Measurements from ENCODE around the gene WDFY4. TPM values are rescaled to one million over a fixed set of nuclear protein-coding genes. Genes with fewer than 3 reads are reported as not detected.
A peak's percentile ranks its signal among the peaks of the same experiment; 100 is the strongest.

WDFY4 gene
- total RNA-seq, 4 donors from 2014 or later = 5.0 to 16.5 (median 8.8) TPM

DNA sequence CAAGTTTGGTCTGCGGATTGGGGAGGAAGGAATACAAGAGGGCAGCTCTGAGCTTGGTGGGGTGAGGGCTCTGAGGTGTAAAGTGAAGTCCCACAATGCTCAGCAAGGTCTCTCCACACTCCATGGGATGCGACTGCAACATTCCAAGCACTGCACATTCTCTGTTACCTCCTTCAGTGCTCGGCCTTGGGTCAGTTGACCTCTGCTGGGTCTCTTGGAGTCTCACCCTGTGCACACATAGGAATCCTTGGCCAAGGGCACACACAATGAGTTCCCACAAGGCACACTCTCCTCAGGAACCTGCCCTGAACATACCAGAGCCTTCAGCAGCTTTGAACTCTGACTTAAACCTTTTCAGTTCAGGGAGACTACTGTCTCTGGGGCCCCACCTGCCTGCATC is 2.4 kb upstream of the WDFY4 start:
- Histone ChIP-seq H3K9me3 (peaks cover 0 to 26% (median 0%) of the 10 kb centered on the region in 4 donors), H3K27me3 (no peaks in the 10 kb centered on the region), H3K4me3 (no peak overlapping the region), H3K4me1 (no peaks in the 10 kb centered on the region), H3K36me3 (no peaks in the 10 kb centered on the region), H3K27ac (no peak overlapping the region)
- no peak for TF ChIP-seq EP300 (IDR thresholded peaks at IDR 0.05)
- TF ChIP-seq, protein P1, sequence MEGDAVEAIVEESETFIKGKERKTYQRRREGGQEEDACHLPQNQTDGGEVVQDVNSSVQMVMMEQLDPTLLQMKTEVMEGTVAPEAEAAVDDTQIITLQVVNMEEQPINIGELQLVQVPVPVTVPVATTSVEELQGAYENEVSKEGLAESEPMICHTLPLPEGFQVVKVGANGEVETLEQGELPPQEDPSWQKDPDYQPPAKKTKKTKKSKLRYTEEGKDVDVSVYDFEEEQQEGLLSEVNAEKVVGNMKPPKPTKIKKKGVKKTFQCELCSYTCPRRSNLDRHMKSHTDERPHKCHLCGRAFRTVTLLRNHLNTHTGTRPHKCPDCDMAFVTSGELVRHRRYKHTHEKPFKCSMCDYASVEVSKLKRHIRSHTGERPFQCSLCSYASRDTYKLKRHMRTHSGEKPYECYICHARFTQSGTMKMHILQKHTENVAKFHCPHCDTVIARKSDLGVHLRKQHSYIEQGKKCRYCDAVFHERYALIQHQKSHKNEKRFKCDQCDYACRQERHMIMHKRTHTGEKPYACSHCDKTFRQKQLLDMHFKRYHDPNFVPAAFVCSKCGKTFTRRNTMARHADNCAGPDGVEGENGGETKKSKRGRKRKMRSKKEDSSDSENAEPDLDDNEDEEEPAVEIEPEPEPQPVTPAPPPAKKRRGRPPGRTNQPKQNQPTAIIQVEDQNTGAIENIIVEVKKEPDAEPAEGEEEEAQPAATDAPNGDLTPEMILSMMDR (IDR thresholded peaks at IDR 0.05) = no peak
- TF ChIP-seq POLR2A (IDR thresholded peaks at IDR 0.05) = no peak
- no peak for DNase-seq (ENCODE audit: low spot score in 2 of 2)
- 51 to 90% methylated on average over 3 of the region's 3 CpGs for WGBS, 2 donors

DNA sequence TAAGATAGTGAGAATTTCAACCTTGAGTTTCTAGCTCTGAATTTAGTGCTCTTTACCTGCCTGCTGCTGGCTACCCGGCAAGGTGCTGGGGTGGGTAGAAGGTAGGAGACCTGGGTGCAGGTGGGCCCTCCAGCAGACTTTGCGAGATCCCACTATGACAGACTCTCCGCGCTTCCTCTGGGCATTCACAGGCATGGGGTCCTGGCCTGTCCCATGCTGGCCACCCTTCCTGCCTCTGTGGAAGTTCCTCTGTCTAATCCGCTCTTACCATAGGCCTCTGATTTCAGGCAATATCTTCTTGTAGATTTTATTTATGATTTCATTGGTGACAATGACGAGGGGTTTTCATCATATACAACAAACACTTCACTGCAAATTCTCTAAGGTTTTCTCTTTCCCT is 1.2 kb upstream of the WDFY4 start:
- DNase-seq (ENCODE audit: low spot score in 2 of 2) = no peak
- Histone ChIP-seq H3K27me3 (no peaks in the 10 kb centered on the region), H3K4me3 (no peak overlapping the region), H3K9me3 (peaks cover 0 to 17% (median 0%) of the 10 kb centered on the region in 4 donors), H3K36me3 (no peaks in the 10 kb centered on the region), H3K4me1 (no peaks in the 10 kb centered on the region), H3K27ac (no peak overlapping the region)
- 90 to 94% methylated on average over 6 of the region's 6 CpGs for WGBS, 2 donors
- TF ChIP-seq EP300 (IDR thresholded peaks at IDR 0.05) (no peak), POLR2A (IDR thresholded peaks at IDR 0.05) (no peak)
- TF ChIP-seq, protein P1 (IDR thresholded peaks at IDR 0.05) = no peak

DNA sequence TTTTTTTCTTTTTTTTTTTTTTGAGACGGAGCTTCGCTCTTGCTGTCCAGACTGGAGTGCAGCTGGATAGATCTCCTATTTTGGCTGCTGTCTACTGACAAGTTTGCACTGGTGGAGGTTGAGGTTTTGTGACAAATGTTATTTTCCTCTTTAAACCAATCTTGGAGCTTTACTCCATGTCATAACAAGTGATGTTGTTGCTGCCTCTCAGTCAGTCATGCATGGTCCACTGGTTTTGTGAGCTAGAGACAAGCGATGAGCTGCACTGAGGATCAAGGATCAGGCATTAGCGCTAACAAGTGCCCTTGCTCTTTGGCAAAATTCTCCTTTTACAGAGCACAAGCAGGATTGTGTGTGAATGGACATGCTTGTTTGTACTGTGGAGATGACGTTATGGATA is 805 bp upstream of the WDFY4 start:
- Histone ChIP-seq H3K9me3 (peaks cover 0 to 17% (median 0%) of the 10 kb centered on the region in 4 donors), H3K27ac (peak overlapping the region in 1 of 4 donors; percentile 45), H3K36me3 (no peaks in the 10 kb centered on the region), H3K4me1 (no peaks in the 10 kb centered on the region), H3K4me3 (no peak overlapping the region), H3K27me3 (no peaks in the 10 kb centered on the region)
- no peak for DNase-seq (ENCODE audit: low spot score in 2 of 2)
- WGBS, 2 donors = 72 to 87% methylated on average over 5 of the region's 5 CpGs
- no peak for TF ChIP-seq POLR2A (IDR thresholded peaks at IDR 0.05)
- no peak for TF ChIP-seq EP300 (IDR thresholded peaks at IDR 0.05)

DNA sequence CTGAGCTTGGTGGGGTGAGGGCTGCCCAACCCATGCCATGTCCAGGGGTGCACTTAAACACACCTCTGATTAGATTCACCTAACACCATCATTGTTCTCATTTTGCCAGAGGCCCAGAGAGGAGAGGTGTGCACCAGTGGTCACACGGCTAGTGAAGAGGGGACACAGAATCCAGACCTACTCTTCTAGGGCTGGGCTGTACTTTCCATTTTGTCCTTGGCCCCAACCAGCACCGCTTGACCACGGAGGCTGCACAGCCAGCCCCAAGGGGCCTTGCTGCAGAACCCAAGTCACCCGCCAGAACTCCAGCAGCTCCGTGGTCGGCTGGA is 246 bp upstream of the WDFY4 start:
- Histone ChIP-seq H3K4me3 (no peak overlapping the region), H3K4me1 (no peaks in the 10 kb centered on the region), H3K36me3 (no peaks in the 10 kb centered on the region), H3K9me3 (peaks cover 0 to 14% (median 0%) of the 10 kb centered on the region in 4 donors), H3K27ac (peak overlapping the region in 1 of 4 donors; percentile 45), H3K27me3 (no peaks in the 10 kb centered on the region)
- DNase-seq (ENCODE audit: low spot score in 2 of 2) = no peak
- no peak for TF ChIP-seq POLR2A (IDR thresholded peaks at IDR 0.05)
- TF ChIP-seq, protein P1 (IDR thresholded peaks at IDR 0.05) = no peak
- TF ChIP-seq EP300 (IDR thresholded peaks at IDR 0.05) = no peak
- WGBS, 2 donors = 57 to 90% methylated on average over 5 to 6 of the region's 6 CpGs

DNA sequence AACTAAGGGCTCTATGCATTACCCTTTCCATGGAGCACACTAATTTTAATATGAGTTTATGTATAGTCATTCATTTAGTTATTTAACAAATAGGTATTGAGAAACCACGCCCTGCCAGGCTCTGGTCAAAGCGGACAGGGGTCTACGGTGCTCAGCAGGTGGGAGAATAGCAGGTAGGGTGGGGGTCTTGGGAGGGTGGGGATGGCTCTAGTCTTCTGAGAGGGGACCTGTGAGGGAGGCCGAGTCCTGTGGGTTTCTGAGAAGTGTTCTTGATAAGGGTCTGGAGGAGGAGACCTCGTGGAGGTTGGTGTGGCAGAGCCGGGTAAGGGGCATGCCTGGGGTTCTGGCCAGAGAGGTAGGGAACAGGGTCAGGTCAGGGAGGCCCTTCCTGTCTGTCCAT is 1.1 kb downstream of the WDFY4 start:
- no peak for DNase-seq (ENCODE audit: low spot score in 2 of 2)
- H3K36me3 ChIP-seq = no peaks in the 10 kb centered on the region
- WGBS, 2 donors = 84 to 87% methylated on average over 6 of the region's 6 CpGs
- peak overlapping the region in 1 of 4 donors; percentile 77 for H3K27ac ChIP-seq
- H3K4me3 ChIP-seq = peak overlapping the region in 1 of 4 donors; percentile 32
- H3K27me3 ChIP-seq = no peaks in the 10 kb centered on the region
- H3K9me3 ChIP-seq = peaks cover 0 to 9% (median 0%) of the 10 kb centered on the region in 4 donors
- TF ChIP-seq EP300 (IDR thresholded peaks at IDR 0.05) (no peak), POLR2A (IDR thresholded peaks at IDR 0.05) (no peak)
- TF ChIP-seq, protein P1 (IDR thresholded peaks at IDR 0.05) = no peak
- H3K4me1 ChIP-seq = no peaks in the 10 kb centered on the region
